PFSK-1 (cell line): Measurements from ENCODE around the gene THUMPD1.

Experiments
- FOXP2 ChIP-seq: optimal IDR thresholded peaks from 2 replicates; pipeline ENCODE3; 2011; ENCODE audit warnings: borderline replicate concordance, control low read depth, inconsistent platforms; ENCODE audit not compliant: insufficient read depth; ENCODE audit errors: extremely low read length, extremely low read depth
- POLR2AphosphoS5 ChIP-seq: IDR thresholded peaks from 2 replicates; pipeline ENCODE4 v1.6.1; 2012; ENCODE audit warnings: low read depth, mild to moderate bottlenecking, control low read depth, low read length, moderate library complexity
- SIN3A ChIP-seq: IDR thresholded peaks from 2 replicates; pipeline ENCODE4 v1.6.1; 2012; ENCODE audit warnings: mild to moderate bottlenecking, low read length, moderate library complexity, borderline replicate concordance; ENCODE audit not compliant: insufficient read depth
- TAF1 ChIP-seq: IDR thresholded peaks from 2 replicates; pipeline ENCODE4 v1.6.1; 2012; ENCODE audit warnings: low read length, control low read depth, borderline replicate concordance; ENCODE audit not compliant: insufficient read depth
- TF ChIP-seq, protein P1 (sequence below), 2 experiments: IDR thresholded peaks; 2 replicates each; pipeline versions ENCODE4 v1.6.1 to v1.8.0; 2011 to 2012; ENCODE audit warnings: low read depth in 2 of 2, low read length in 2 of 2, control low read depth in 1 of 2, inconsistent platforms in 1 of 2, mild to moderate bottlenecking in 1 of 2, moderate library complexity in 1 of 2; ENCODE audit not compliant: insufficient read depth in 1 of 2

THUMPD1 gene

GRCh38 chr16:20768121-20768520 is 26.5 kb upstream of the THUMPD1 start:
- no peak for TF ChIP-seq TAF1
- TF ChIP-seq SIN3A: no peak
- TF ChIP-seq, protein P1, sequence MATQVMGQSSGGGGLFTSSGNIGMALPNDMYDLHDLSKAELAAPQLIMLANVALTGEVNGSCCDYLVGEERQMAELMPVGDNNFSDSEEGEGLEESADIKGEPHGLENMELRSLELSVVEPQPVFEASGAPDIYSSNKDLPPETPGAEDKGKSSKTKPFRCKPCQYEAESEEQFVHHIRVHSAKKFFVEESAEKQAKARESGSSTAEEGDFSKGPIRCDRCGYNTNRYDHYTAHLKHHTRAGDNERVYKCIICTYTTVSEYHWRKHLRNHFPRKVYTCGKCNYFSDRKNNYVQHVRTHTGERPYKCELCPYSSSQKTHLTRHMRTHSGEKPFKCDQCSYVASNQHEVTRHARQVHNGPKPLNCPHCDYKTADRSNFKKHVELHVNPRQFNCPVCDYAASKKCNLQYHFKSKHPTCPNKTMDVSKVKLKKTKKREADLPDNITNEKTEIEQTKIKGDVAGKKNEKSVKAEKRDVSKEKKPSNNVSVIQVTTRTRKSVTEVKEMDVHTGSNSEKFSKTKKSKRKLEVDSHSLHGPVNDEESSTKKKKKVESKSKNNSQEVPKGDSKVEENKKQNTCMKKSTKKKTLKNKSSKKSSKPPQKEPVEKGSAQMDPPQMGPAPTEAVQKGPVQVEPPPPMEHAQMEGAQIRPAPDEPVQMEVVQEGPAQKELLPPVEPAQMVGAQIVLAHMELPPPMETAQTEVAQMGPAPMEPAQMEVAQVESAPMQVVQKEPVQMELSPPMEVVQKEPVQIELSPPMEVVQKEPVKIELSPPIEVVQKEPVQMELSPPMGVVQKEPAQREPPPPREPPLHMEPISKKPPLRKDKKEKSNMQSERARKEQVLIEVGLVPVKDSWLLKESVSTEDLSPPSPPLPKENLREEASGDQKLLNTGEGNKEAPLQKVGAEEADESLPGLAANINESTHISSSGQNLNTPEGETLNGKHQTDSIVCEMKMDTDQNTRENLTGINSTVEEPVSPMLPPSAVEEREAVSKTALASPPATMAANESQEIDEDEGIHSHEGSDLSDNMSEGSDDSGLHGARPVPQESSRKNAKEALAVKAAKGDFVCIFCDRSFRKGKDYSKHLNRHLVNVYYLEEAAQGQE (IDR thresholded peaks at IDR 0.05; ENCODE audit: insufficient read depth in 1 of 2, low read depth in 2 of 2, low read length in 2 of 2): no peak
- no peak for TF ChIP-seq POLR2AphosphoS5
- TF ChIP-seq FOXP2: no peak

GRCh38 chr16:20767577-20767976 is 26.0 kb upstream of the THUMPD1 start:
- TF ChIP-seq, protein P1 (IDR thresholded peaks at IDR 0.05; ENCODE audit: insufficient read depth in 1 of 2, low read depth in 2 of 2, low read length in 2 of 2): no peak
- no peak for TF ChIP-seq POLR2AphosphoS5
- no peak for TF ChIP-seq TAF1
- no peak for TF ChIP-seq FOXP2
- TF ChIP-seq SIN3A: no peak

DNA sequence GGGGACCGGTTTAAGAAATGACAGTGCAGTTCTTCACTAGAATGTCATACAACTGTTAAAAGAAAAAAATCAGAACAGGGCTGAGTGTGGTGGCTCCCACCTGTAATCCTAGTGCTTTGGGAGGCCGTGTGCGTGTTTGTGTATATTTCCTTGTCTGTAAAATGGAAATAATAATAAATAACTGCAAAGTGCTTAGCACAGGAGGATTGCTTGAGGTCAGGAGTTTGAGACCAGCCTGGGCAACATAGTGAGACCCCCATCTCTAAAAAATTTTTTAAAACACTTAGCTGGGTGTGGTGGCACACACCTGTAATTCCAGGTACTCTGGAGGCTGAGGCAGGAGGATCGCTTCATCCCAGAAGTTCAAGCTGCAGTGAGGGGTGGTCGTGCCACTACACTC is 24.7 kb upstream of the THUMPD1 start:
- no peak for TF ChIP-seq POLR2AphosphoS5
- no peak for TF ChIP-seq FOXP2
- no peak for TF ChIP-seq TAF1
- no peak for TF ChIP-seq SIN3A
- TF ChIP-seq, protein P1 (IDR thresholded peaks at IDR 0.05; ENCODE audit: insufficient read depth in 1 of 2, low read depth in 2 of 2, low read length in 2 of 2): no peak

DNA sequence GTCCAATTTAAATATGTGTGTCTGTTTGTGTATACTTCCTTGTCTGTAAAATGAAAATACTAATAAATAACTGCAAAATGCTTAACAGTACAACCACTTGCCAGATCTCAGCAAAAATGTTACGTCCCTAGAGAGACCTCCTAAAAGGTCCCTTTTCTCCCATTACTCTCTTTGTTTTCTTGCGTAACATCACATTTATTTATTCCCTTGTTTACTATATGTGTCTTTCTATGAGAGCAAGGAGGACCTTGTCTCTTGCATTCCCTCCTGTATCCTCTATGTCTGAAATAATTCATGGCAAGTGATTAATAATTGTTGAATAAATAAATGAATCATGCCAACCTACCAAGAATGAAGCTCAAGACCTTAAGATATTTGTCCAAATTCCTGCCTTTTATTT is 24.1 kb upstream of the THUMPD1 start:
- TF ChIP-seq FOXP2 (no peak), TAF1 (no peak), SIN3A (no peak), POLR2AphosphoS5 (no peak)
- TF ChIP-seq, protein P1 (IDR thresholded peaks at IDR 0.05; ENCODE audit: insufficient read depth in 1 of 2, low read depth in 2 of 2, low read length in 2 of 2): no peak
